GM21381 (cell line): ENCODE data around the gene FAM168A.

Experiments
- ATAC-seq: cut with Tn5 transposase; IDR thresholded peaks from one replicate; pipeline ENCODE4 v1.9.1; 2021; ENCODE audit warnings: mild to moderate bottlenecking, moderate library complexity; ENCODE audit not compliant: unreplicated experiment

FAM168A gene

GRCh38 chr11:73355109-73355508, 242.8 kb downstream of the FAM168A start:
- ATAC-seq: no peak

- ATAC-seq: no peak
These were observed 244.5 kb downstream of the FAM168A start for GRCh38 chr11:73353422-73353821.

- ATAC-seq: no peak
These were observed 246.8 kb downstream of the FAM168A start for GRCh38 chr11:73350908-73351636.
